HPDE6-E6E7 (cell line): ENCODE measurements around the gene TET2.
A peak's percentile ranks its signal among the peaks of the same experiment; 100 is the strongest.

ENCODE experiments used
- DNase-seq: peaks from one replicate; pipeline ENCODE4 v3.0.0; 2011; ENCODE audit warnings: missing footprints; ENCODE audit errors: extremely low spot score

TET2 gene

DNA sequence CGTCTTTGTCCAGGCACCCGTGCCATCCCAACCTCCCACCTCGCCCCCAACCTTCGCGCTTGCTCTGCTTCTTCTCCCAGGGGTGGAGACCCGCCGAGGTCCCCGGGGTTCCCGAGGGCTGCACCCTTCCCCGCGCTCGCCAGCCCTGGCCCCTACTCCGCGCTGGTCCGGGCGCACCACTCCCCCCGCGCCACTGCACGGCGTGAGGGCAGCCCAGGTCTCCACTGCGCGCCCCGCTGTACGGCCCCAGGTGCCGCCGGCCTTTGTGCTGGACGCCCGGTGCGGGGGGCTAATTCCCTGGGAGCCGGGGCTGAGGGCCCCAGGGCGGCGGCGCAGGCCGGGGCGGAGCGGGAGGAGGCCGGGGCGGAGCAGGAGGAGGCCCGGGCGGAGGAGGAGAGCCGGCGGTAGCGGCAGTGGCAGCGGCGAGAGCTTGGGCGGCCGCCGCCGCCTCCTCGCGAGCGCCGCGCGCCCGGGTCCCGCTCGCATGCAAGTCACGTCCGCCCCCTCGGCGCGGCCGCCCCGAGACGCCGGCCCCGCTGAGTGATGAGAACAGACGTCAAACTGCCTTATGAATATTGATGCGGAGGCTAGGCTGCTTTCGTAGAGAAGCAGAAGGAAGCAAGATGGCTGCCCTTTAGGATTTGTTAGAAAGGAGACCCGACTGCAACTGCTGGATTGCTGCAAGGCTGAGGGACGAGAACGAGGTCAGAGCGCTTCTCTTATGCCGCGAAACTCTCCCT, at the start of gene TET2:
TET2 (plus strand) TSS at position 601 of the 740 bp plus-strand sequence. CDS start 87,067 bp downstream, outside the sequence.
- peak; percentile 44 for DNase-seq

- DNase-seq, result no peak
Measured at GRCh38 chr4:105102016-105102415, 44.7 kb upstream of the TET2 start.

DNA sequence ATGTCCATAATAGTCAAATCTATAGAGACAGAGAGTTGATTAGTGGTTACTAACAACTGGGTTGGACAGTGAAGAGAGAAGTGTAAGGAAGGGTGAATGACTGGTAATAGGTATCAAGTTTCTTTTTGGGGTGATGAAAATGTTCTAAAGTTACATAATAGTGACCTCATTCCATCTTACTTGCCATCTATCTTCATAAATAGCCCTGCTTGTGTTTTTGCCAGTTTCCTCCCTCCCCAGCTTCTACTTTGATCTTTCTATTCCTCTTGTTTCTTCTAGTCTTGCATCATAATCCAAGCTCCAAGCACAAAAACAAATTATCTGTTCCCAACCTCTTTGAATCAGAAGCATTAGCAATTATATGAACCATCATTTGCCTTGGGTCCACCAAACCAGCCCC, 40.2 kb upstream of the TET2 start:
- no peak for DNase-seq

DNA sequence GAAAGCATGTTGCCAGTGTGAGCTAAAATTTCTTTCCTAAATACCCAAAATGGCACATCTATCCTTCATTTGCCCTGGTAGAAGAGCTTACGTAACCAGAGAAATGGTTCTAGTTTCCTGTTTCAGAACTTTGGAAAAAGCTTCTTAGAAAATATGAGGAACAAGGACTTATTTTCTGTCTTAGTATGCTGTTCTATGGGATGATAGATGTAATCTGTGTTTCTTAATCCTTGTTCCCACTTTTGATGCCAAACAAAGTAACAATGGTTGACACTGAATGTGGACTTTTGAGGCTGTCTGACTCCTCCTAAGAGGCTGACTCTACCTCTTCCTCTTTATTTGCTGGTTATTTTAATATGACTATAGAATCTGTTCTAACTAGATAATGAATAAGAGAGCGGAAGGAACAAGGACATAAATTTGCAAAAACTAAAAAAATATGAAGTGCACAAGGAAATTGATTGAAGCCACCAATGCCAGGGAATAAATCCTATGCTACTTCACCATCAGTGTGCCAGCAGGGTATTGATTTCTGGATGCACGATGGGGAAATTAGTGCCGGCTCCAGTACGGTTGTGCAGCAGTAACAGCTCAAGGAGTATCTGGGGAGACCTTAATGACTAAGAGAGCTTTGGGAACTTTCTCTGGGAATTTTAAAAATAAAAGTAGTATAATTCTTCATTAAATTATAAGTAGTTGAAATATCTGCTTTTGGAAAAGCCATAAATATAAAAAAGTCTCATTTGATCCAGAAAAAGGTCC, 39.4 kb upstream of the TET2 start:
- DNase-seq, result no peak

DNA sequence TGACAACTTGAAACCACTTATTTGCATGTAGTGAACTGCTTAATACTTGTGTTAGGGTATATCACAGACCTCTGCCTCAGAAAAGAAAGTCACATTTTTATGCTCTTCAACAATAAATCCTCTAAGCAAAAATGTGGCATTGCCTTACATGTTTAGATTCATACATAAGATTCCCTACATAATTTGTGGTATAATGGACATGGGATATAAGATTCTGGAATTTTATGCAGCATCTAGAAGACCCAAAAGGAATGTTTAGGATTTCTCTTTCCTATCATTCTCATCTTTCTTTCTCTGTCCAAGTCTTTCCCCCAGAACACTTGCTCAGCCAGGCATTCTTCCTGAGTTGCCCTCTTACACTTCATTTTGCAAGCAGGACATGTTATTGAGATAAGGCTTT, 37.7 kb upstream of the TET2 start:
- no peak for DNase-seq

GRCh38 chr4:105112274-105112673, 34.4 kb upstream of the TET2 start:
- no peak for DNase-seq

DNA sequence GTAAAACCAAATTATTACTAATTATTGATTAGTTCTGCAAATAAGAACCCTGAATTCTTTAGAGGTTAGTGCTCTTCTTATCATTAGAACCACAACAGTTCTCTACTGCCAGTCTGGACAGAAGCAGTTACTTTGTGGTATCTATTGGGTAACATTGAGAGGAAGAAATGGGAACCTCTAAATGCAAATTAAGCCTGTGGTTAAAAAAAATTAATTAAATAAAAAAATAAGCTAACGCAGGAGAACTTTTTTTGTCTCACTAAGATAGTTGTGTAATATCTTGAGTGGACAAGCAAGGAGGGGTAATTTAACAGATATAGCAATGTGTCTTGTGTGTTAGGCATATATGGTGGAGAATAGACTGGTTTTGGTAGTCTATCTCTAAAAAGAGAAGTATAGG, 32.9 kb upstream of the TET2 start:
- DNase-seq, result no peak

DNA sequence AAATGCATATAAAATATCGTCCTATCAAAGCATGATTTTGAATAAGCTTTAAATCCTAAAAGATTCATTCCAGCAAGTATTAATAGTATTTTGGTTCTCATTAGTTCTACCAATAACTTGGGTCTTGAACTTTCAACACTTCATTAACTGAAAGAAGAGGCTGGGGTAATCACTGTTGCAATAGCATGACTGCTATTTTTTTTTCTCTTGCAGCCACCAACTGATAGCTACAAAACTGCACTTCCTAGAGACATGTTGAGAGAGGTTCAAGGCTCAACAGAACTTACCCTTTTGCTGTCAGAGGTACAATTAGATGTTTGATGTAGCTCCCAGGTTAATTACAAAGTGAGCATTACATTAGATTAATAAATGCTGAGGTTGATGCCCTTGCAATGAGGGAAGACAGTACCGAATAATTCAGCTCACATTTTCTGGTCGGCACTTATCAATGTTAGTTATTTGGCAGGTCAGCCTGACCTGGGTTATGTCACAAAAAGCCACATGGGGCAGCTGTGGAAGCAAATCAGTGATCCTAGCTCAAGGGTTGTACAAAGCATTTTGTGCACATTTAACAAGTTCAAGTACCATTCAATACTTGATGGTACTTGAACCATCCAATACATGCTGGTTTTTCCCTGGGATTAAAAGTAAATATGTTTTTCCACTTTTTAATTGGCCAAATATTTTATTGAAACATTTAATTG, 29.9 kb upstream of the TET2 start:
- no peak for DNase-seq

GRCh38 chr4:105119356-105119755, 27.3 kb upstream of the TET2 start:
- no peak for DNase-seq

GRCh38 chr4:105120626-105121025, 26.1 kb upstream of the TET2 start:
- DNase-seq, result no peak

DNA sequence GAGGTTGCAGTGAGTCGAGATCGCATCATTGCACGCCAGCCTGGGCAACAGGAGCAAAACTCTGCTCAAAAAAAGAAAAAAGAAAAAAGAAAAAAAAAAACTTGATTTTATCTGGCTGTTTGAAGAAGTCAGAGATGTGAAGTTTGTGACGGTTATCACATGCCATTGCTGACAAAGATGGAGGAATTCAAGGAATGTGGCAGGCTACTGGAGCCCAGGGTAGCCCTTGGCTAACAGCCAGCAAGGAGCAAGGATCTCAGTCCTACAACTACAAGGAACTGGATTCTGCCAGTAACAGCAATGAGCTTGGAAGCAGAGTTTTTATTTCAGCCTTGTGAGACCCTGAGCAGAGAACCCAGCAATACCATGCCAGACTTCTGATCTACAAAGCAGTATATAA, 24.3 kb upstream of the TET2 start:
- no peak for DNase-seq

GRCh38 chr4:105126311-105127169, 20.1 kb upstream of the TET2 start:
- DNase-seq, result no peak

DNA sequence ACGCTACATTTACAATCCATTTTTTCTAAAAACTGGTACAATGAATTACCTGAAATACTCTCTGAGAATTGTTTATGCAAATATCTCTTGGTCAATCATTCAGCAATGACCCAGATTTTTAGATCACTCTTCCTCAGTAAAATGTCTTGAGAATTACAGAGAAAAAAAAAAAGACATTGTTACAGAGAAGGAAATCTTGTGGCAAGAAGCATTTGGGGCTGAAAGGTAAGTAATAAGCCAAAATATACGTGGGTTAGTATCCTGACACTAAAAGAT, 19.6 kb upstream of the TET2 start:
- no peak for DNase-seq

DNA sequence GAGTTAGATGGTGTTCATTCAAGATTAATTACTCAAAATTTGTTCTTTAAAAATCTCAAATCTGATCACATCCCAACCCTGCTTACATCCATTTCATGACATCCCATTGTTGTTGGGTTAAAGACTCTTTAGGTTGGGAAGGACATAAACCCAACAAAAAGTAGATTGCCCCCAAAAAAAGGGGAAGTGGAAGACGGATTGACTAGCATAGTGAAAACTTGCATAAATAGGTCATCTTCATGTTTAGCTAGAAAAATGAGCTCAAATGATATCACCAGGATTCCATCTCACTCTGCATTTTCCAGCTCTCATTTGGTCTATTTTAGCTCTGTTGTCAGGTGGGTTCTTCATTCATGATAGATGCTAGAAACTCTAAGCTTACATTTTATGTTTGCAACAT, 18.5 kb upstream of the TET2 start:
- no peak for DNase-seq

DNA sequence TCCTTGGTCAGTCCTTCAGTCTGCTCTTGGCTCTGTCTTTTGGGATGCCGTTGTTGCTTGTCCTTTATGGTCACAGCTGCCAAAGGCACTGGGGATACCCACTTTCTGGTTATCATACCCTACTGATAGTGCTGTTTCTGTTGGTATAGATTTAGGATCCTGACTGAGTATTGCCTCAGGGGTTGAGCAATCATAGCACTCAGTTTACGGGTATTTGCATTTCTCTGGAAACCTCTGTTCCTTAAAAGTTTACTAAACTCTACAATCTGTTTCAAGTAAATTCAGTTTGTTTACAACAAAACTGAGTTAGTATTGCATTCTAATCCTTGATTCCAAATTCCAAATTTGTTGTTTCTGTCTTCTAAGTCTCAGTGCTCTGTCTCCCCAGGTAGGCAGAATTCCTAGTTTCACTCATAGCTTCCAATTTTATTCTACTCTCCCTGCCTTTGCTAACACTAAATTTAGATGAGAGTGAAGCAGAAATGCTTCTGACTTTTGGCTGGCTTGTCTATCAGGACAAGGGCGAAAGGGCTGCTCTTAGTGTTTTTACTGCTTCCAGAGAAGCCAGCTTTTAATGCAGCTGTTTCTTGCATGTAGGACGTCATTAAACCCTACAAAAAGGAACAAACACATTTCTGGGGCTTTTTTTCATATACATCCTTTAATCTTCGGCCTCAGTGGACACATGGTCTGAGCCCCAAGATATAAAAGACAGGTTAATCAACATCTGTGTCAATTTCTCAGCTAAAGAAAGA, 17.2 kb upstream of the TET2 start:
- DNase-seq, result no peak

DNA sequence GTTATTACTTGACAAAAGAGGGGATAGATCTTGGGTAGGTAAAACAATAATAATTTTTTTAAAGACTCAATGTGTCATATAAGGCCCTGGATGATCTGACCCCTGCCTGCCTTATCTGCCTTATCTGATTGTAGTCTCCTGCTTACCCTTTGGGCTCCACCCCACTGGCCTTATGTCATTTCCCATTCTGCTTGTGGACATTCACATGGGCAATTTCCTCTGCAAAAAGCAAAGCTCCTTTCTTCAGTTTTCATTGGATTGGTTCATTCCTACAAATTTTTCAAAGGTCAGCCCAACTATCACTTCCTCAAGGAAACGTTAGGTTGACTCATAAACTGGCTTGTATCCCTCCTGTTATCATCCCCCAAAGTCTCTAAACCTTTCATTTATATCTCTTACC, 15.7 kb upstream of the TET2 start:
- no peak for DNase-seq

- DNase-seq, result no peak
Measured at GRCh38 chr4:105133976-105134375, 12.7 kb upstream of the TET2 start.

DNA sequence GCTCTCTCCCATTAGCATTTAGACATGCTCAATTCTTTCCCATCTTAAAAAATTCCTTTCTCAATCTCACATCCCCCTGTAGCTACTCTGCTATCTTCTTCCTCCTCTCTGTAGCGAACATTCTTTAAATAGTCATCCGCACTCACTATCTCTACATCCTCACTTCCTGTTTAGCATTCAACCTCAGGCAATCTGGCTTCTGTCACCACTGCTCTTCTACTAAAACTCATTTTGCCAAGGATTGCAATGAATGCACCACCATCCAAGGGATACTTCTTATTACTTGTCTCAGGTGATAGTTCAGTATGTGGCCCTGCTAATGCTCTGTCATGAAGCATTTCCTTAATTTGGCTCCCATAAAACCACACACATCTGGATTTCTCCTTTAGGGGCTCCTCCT, 10.9 kb upstream of the TET2 start:
- DNase-seq, result no peak

DNA sequence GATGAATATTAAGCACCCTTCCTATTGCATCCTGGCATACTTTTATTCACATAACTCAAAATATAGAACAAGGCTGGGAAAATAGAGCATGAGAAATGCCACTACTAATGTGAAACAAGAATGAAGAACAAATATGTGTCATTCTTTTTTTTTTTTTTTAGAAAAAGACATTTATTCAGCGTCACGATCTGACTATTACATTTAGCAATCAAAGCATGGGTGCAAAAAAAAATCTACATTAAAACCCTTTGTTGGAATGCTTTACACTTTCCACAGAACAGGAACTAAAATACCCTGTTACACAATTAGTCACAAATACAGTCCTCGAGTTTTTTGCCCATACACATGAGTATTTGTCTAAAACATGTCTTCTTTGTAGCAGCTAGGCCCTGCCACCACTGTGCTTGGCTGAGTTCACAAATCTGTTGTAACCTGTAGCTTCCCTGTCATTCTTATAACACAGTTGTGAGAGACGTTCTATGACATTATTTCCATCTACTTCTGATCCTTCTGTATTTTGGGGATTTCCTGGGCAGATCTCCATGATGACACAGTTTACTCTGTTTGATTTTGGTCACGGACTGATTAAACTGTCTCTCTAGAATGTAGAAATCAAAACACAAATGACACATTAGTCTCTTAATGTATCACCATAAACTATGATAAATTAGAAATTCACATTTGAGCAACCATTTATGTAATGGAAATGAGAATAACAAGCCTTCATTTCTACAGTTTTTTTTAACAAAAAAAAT, 9.4 kb upstream of the TET2 start:
- DNase-seq, result no peak

DNA sequence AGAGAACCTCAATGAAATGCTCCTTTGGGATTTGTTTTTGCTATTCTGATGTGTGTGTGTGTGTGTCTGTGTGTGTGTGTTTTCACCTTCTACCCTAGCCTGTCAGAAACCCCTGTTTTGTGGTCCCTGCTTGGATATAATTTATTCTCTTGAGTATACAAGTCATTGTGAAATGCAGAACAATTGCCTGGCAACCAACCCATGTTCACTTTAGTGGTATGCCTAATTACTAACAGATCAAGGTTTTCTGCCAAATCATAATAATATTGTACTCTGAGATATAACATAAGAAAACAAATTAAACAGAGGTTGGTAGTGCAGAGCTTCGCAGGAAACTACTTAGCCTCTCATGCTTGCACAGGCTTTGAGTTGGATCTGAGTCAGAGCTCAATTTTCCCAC, 7.0 kb upstream of the TET2 start:
- no peak for DNase-seq
